ENCODE measurements around the gene ZNF414.

ZNF414 gene

DNA sequence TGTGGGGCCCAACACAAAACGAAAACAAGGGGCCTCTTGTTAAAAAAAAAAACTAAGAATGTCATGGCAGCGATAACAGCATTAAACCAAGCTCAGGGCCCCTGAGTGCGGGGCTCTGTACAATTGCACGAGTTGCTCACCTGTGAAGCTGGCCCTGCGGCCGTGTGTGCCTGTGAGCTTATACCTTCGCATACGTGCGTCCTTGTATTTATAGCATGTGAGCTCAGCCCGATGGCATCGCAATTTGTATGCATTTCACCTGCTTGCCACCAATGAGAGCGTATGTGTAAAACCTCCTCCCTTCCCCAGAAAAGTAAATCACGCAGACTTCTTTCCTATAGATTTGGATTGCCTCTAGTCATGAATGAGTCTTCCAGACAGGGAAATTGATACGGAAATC is 52.1 kb downstream of the ZNF414 start:
- DNase-seq, result no peak

DNA sequence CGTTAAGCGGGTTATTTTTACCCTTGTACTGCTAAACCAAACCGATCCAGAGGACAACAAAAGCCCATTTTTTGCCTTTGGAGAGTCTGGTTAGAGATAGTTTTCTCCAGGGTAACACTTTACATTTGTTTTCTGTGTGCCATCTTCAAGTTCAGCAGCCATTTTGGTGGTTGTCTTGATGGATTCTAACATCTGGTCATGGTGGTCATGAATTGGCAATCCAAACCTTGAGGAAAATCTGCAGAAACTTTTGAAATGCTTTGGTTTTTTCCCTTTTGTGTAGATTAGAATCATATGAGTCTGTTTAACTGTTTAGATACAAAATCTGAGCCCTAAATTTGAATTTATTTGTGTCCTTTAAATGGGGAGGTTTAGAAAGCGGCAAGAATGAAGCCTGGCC is 52.6 kb downstream of the ZNF414 start:
- DNase-seq, result no peak

DNA sequence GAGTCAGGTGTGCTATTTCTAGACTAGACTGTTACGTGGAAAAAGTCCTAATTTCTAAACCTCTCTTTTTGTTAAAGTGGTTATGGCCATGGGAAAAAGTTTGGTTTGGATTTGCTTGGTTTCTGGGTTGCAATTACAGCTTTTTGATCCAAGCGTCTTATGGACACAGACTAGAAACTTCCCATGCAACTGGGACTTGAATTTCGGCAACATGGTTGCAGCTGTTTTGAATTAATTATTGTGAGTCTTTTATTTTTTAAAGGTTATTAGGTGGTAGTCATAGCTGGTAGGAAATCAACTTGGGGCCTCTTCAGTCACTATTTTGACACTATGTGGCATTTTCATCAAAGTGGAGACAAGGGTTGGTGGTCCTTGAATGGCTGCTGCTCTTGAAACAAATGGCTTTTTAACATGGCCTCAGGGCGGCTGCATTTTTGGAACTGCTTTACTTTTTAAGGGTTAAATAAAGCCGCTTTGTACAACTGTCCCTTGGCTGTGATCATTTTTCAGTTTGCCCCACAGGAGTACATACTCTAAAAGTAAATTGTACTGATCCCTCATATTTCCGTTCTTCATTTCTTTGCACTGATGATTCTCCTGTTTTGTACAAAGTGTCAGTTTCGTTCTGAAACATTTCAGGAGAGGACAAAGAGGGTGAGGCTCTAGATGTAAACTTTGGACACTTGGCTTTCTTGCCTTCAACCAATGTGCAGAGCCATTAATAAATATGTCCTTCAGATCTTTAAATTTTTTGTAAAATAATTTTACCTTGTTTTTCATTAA is 53.3 kb downstream of the ZNF414 start:
- peak; percentile 18 for DNase-seq

Data from fibroblast of skin of back (primary cell).